IPS-20b (cell line): ENCODE results near the gene UBE2Q1.
"Not testable (repeated sequence)": the region's sequence is repeated elsewhere in the genome, so short reads cannot be mapped to it uniquely, and the experiment has no call there.

Experiments
- H3K27ac ChIP-seq: one replicate; pipeline ENCODE4 v1.5.1; 2013; ENCODE audit warnings: low read length
- H3K27me3 ChIP-seq: 2 replicates; pipeline ENCODE4 v1.6.1; 2013; ENCODE audit warnings: mild to moderate bottlenecking, low read length, inconsistent platforms; ENCODE audit not compliant: insufficient read depth
- H3K36me3 ChIP-seq: 2 replicates; pipeline ENCODE4 v1.6.1; 2013; ENCODE audit warnings: low read depth, mild to moderate bottlenecking, inconsistent platforms, low read length, moderate library complexity; ENCODE audit not compliant: insufficient read depth
- H3K4me1 ChIP-seq: 2 replicates; pipeline ENCODE4 v1.6.1; 2013; ENCODE audit warnings: mild to moderate bottlenecking, control low read depth, inconsistent platforms, low read length, moderate library complexity; ENCODE audit not compliant: insufficient read depth
- H3K4me3 ChIP-seq: 2 replicates; pipeline ENCODE4 v1.5.1; 2013; ENCODE audit warnings: mild to moderate bottlenecking, low read length, inconsistent platforms
- H3K9ac ChIP-seq: 2 replicates; pipeline ENCODE4 v1.6.1; 2013; ENCODE audit warnings: low read depth, mild to moderate bottlenecking, inconsistent platforms, low read length, moderate library complexity
- H3K9me3 ChIP-seq: 2 replicates; pipeline ENCODE4 v1.6.1; 2013; ENCODE audit warnings: mild to moderate bottlenecking, low read depth, low read length, inconsistent platforms; ENCODE audit not compliant: insufficient read depth

The UBE2Q1 gene

GRCh38 chr1:154546264-154547063 is 12.0 kb downstream of the UBE2Q1 start:
- H3K4me3 ChIP-seq = no peak overlapping the region

GRCh38 chr1:154541231-154541630 is 17.2 kb downstream of the UBE2Q1 start:
- Histone ChIP-seq H3K9me3 (no peaks in the 10 kb centered on the region), H3K4me3 (no peak overlapping the region), H3K27ac (no peak overlapping the region), H3K36me3 (no peaks in the 10 kb centered on the region), H3K27me3 (peaks cover 4% of the 10 kb centered on the region; the same call in 1 of the 2 replicates), H3K4me1 (no peaks in the 10 kb centered on the region), H3K9ac (no peak overlapping the region)

More at GRCh38 chr1:154546264-154547063, 12.0 kb downstream of the UBE2Q1 start:
- Histone ChIP-seq H3K4me1 (no peaks in the 10 kb centered on the region), H3K36me3 (peaks cover 36% of the 10 kb centered on the region), H3K9me3 (no peaks in the 10 kb centered on the region), H3K9ac (no peak overlapping the region), H3K27ac (no peak overlapping the region), H3K27me3 (no peaks in the 10 kb centered on the region; the same call in 1 of the 2 replicates)

DNA sequence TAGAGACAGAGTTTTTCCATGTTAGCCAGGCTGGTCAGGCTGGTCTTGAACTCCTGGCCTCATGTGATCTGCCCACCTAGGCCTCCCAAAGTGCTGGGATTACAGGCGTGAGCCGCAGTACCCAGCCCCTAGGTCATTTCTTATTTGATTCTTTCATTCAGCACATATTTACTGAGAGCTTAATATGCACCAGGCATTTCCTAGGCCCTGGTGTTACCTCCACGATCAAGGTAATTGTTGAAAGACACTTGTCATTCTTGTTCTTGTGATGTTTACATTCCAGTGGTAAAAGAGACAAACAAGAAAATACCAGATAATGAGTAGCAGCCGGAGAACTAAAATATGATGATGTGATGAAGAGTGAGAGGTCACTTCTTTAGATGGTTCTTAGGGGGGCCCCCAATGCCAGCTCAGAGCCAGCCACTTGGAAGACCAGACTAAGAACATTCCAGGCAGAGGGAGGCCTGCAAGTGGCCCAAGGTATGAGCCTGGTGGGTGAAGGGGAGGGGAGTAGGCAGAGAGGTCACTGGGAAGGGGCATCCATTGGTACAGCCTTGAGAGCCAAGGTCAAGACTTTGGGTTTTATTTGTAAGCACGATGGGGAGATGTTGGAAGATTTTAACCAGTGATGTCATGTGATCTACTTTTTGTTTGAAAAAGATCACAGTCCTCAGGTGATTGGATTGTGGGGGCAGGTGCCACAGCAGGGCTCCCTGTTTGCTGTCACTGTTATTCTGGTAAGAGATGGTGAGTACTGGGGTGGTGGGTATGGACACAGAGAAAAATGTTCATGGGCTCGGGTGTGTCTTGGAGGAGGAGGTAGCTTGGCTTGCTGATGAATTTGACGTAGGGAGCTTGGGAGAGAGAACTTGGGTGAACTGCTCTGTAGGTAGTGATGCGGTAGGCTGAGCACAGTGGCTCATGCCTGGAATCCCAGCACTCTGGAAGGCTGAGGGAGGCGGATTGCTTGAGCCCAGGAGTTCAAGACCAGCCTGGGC is 18.7 kb downstream of the UBE2Q1 start:
- Histone ChIP-seq H3K36me3 (no peaks in the 10 kb centered on the region), H3K9me3 (no peaks in the 10 kb centered on the region), H3K9ac (no peak overlapping the region), H3K27ac (no peak overlapping the region), H3K4me1 (no peaks in the 10 kb centered on the region), H3K27me3 (peaks cover 4% of the 10 kb centered on the region; the same call in 1 of the 2 replicates), H3K4me3 (no peak overlapping the region)

DNA sequence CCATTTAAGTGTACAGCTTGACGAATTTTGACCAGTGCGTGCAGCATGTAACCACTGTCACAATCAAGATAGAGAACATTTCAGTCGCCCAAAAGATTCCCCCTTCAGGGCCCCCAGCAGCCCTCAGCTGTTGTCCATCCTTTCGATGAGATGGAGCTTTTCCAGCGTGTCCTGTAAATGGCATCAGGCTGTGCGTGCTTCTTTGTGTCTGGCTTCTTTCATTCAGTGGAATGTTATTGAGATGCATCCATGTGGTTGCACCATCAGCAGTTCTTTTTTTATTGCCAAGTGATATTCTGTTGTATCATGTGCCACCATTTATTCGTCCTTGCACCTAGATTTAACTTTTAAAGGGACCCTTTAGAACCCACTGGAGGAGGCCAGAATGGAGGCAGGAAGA is 21.9 kb downstream of the UBE2Q1 start:
- Histone ChIP-seq H3K27ac (no peak overlapping the region), H3K4me1 (no peaks in the 10 kb centered on the region), H3K36me3 (no peaks in the 10 kb centered on the region), H3K9me3 (no peaks in the 10 kb centered on the region), H3K4me3 (no peak overlapping the region), H3K9ac (no peak overlapping the region), H3K27me3 (peaks cover 4% of the 10 kb centered on the region; the same call in 1 of the 2 replicates)

DNA sequence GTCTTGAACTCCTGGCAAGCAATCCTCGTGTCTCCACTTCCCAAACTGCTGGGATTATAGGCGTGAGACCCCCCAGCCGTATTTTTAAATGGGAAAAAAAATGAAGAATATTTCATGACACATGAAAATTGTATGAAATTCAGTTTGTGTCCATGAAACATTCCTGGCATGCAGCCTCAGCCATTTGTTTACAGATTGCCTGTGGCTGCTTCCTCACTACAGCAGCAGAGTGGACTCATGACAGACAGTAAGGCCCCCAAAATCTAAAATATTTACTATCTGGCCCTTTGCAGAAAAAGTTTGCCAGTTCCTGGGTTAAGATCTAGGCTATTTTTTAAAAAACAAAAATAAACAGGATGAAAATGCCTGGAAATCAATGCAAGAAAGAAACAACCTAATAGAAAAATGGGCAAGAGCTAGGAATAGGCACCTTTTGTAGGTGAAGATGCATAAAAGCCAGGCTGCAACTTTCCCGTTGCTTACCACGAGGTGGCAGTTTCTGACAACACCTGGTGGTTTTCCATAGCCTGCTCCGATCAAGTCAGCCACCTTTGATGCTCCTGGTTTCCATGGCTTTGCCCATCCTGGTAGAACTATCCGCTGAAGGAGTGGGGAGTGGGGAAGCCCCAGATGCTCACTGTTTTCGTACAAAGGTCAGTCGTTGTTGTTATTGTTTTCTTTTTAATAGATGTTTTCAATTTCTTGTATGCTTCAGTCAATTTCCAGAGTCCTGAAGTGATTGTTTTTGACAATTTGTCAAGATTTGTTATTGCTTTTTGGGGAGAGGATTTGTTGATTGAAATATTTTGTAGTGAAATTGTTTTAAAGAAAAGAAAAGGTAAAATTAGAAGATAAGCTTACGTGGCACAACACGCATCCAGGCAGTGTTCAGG is 24.3 kb downstream of the UBE2Q1 start:
- Histone ChIP-seq H3K4me3 (no peak overlapping the region), H3K9me3 (no peaks in the 10 kb centered on the region), H3K36me3 (no peaks in the 10 kb centered on the region), H3K9ac (no peak overlapping the region), H3K4me1 (no peaks in the 10 kb centered on the region), H3K27me3 (no peaks in the 10 kb centered on the region), H3K27ac (no peak overlapping the region)

DNA sequence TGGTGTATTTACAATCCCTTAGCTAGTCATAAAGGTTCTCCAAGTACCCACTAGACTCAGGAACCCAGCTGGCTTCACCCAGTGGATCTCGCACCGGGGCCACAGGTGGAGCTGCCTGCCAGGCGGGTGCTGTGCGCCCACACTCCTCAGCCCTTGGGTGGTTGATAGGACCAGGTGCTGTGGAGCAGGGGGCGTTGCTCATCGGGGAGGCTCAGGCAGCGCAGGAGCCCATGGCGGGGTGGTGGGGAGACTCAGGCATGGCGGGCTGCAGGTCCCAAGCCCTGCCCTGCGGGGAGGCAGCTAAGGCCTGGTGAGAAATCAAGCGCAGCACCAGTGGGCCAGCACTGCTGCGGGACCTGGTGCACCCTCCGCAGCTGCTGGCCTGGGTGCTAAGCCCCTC is 26.5 kb downstream of the UBE2Q1 start:
- H3K4me1 ChIP-seq, H3K9me3 ChIP-seq, H3K27ac ChIP-seq, H3K9ac ChIP-seq, H3K36me3 ChIP-seq, H3K4me3 ChIP-seq, H3K27me3 ChIP-seq: not testable (repeated sequence)

DNA sequence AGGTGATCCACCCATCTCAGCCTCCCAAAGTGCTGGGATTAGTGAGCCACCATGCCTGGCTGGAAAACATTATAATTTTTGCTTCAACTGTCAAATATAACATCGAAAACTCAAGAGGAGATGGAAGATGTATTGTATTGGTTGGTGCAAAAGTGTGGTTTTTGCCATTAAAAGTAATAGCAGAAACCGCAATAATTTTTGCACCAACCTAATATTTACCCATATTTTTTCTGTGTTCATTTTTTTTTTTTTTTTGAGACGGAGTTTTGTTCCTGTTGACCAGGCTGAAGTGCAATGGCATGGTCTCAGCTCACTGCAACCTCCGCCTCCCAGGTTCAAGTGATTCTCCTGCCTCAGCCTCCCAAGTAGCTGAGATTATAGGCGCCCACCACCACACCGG is 29.2 kb downstream of the UBE2Q1 start:
- no peaks in the 10 kb centered on the region for H3K9me3 ChIP-seq
- no peaks in the 10 kb centered on the region for H3K27me3 ChIP-seq
- H3K4me1 ChIP-seq = no peaks in the 10 kb centered on the region
- no peaks in the 10 kb centered on the region for H3K36me3 ChIP-seq
- H3K4me3 ChIP-seq = no peak overlapping the region
- no peak overlapping the region for H3K9ac ChIP-seq
- no peak overlapping the region for H3K27ac ChIP-seq

DNA sequence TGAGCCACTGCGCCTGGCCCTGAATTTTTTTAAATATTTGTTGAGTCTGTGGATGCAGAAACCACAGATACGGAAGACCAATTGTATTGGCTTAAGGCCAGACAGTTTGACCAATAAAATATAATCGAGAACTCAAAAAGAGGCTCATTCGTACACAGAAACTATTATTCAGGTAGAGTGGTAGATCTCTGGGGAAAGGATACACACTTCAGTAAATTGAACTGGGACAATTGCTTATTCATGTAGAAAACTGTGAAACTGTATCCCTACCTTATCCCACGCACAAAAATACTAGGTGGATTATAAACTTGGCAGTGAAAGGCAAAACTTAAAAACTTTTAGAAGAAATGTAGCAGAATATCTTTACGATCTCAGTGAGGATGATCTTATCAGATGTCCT is 31.3 kb downstream of the UBE2Q1 start:
- H3K27me3 ChIP-seq = no peaks in the 10 kb centered on the region
- H3K27ac ChIP-seq = no peak overlapping the region
- no peaks in the 10 kb centered on the region for H3K4me1 ChIP-seq
- no peaks in the 10 kb centered on the region for H3K9me3 ChIP-seq
- no peak overlapping the region for H3K9ac ChIP-seq
- no peaks in the 10 kb centered on the region for H3K36me3 ChIP-seq
- H3K4me3 ChIP-seq = no peak overlapping the region

DNA sequence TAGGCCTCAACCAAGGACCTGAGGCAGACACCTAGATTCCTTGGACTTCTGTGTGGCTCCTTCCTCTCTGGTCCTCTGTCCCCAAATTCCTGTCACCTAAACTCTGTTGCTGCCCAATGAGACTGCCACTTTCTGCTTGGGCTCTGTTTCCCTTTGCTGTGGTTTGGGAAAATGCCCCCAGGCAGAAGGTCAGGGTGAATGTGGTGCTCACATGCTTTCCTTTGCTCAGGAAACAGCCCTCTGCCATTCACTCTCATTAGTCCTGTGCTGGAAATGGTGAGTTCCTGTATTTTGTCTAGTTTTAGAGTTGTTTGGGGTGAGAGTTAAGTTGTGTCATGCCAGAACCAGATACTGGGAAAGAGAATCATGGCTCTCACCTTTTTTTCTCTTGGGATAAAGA is 33.6 kb downstream of the UBE2Q1 start:
- Histone ChIP-seq H3K4me3 (no peak overlapping the region), H3K4me1 (no peaks in the 10 kb centered on the region), H3K27ac (no peak overlapping the region), H3K36me3 (no peaks in the 10 kb centered on the region), H3K27me3 (no peaks in the 10 kb centered on the region; the same call in 1 of the 2 replicates), H3K9me3 (no peaks in the 10 kb centered on the region), H3K9ac (no peak overlapping the region)

GRCh38 chr1:154521695-154522094 is 36.8 kb downstream of the UBE2Q1 start:
- H3K27ac ChIP-seq = no peak overlapping the region
- H3K36me3 ChIP-seq = no peaks in the 10 kb centered on the region
- H3K9me3 ChIP-seq = no peaks in the 10 kb centered on the region
- no peak overlapping the region for H3K9ac ChIP-seq
- no peaks in the 10 kb centered on the region for H3K4me1 ChIP-seq
- H3K27me3 ChIP-seq = no peaks in the 10 kb centered on the region; the same call in 1 of the 2 replicates
- no peak overlapping the region for H3K4me3 ChIP-seq

DNA sequence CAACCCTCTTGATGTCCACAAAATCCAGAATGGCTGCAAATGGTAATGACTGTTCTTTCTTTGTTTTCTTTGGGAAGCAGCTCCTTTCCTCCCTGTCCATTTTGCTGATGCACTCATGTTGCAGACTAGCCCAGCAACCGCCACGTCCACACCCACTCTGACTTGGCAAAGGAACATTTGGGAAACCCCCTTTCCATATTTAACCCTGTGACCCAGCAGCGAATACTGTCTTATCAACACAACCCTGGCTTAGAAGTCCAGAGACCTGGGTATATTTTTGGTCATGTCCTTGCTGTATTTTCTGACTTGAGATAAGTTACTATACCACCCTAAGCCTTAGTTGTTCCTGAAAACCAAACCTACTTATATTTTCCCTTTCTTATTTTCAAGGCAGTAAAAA is 38.1 kb downstream of the UBE2Q1 start:
- Histone ChIP-seq H3K4me1 (no peaks in the 10 kb centered on the region), H3K27me3 (no peaks in the 10 kb centered on the region; the same call in 1 of the 2 replicates), H3K36me3 (no peaks in the 10 kb centered on the region), H3K9me3 (no peaks in the 10 kb centered on the region), H3K9ac (no peak overlapping the region), H3K4me3 (no peak overlapping the region), H3K27ac (no peak overlapping the region)
